GM18951 (cell line): ENCODE results near the gene GRM2.

Source experiments
- POLR2A ChIP-seq: IDR thresholded peaks from 4 replicates; pipeline ENCODE4 v1.6.1; 2011; ENCODE audit warnings: mild to moderate bottlenecking; ENCODE audit not compliant: insufficient read length, insufficient read depth; ENCODE audit errors: extremely low read depth
- in situ Hi-C: fragments of 300-500 bp; cut with MboI; formaldehyde crosslinking; loops from one replicate; pipeline ENCODE4 v1.12.0; 2022; ENCODE audit warnings: low sequenced_read_pairs, mixed read lengths, inconsistent platforms; ENCODE audit not compliant: unreplicated experiment

Gene GRM2

GRCh38 chr3:51684971-51685751 lies 21.7 kb upstream of the GRM2 start:
- TF ChIP-seq POLR2A: no peak
- in situ Hi-C loops: no loop called here

- in situ Hi-C loops: no loop called here
- TF ChIP-seq POLR2A: no peak
Measured at GRCh38 chr3:51686056-51686455, 20.8 kb upstream of the GRM2 start.

GRCh38 chr3:51686512-51687215 lies 20.2 kb upstream of the GRM2 start:
- in situ Hi-C loops: no loop called here
- TF ChIP-seq POLR2A: peak; percentile 36

GRCh38 chr3:51687431-51688205 lies 19.2 kb upstream of the GRM2 start:
- in situ Hi-C loops: no loop called here
- no peak for TF ChIP-seq POLR2A

GRCh38 chr3:51688206-51688600 lies 18.7 kb upstream of the GRM2 start:
- in situ Hi-C loops: no loop called here
- TF ChIP-seq POLR2A: no peak

- TF ChIP-seq POLR2A: no peak
- in situ Hi-C loops: no loop called here
Measured at GRCh38 chr3:51691021-51691420, 15.8 kb upstream of the GRM2 start.

- in situ Hi-C loops: no loop called here
- TF ChIP-seq POLR2A: no peak
Measured at GRCh38 chr3:51691949-51692348, 14.9 kb upstream of the GRM2 start.

GRCh38 chr3:51692980-51693395 lies 13.9 kb upstream of the GRM2 start:
- no peak for TF ChIP-seq POLR2A
- in situ Hi-C loops: no loop called here

- in situ Hi-C loops: no loop called here
- no peak for TF ChIP-seq POLR2A
Measured at GRCh38 chr3:51696954-51697353, 9.9 kb upstream of the GRM2 start.

- in situ Hi-C loops: no loop called here
- no peak for TF ChIP-seq POLR2A
Measured at GRCh38 chr3:51698209-51698608, 8.7 kb upstream of the GRM2 start.

- in situ Hi-C loops: no loop called here
- no peak for TF ChIP-seq POLR2A
Measured at GRCh38 chr3:51700403-51700802, 6.5 kb upstream of the GRM2 start.

- in situ Hi-C loops: no loop called here
- no peak for TF ChIP-seq POLR2A
Measured at GRCh38 chr3:51702156-51702555, 4.7 kb upstream of the GRM2 start.

GRCh38 chr3:51703068-51703760 lies 3.7 kb upstream of the GRM2 start:
- in situ Hi-C loops: no loop called here
- TF ChIP-seq POLR2A: no peak
